HG03196 (cell line): Measurements from ENCODE around the gene BAIAP2L2.

Experiments used
- ATAC-seq: cut with Tn5 transposase; IDR thresholded peaks from one replicate; pipeline ENCODE4 v1.9.1; 2021; ENCODE audit not compliant: unreplicated experiment

Gene BAIAP2L2

GRCh38 chr22:38107692-38108515 lies 2.6 kb downstream of the BAIAP2L2 start:
- no peak for ATAC-seq

GRCh38 chr22:38106814-38107578 lies 3.5 kb downstream of the BAIAP2L2 start:
- ATAC-seq, result no peak

GRCh38 chr22:38104084-38104483 lies 6.4 kb downstream of the BAIAP2L2 start:
- no peak for ATAC-seq

- ATAC-seq, result no peak
These were observed 6.8 kb downstream of the BAIAP2L2 start for GRCh38 chr22:38103641-38104040.

- no peak for ATAC-seq
These were observed 11.9 kb downstream of the BAIAP2L2 start for GRCh38 chr22:38098410-38099249.

GRCh38 chr22:38097557-38098409 lies 12.7 kb downstream of the BAIAP2L2 start:
- ATAC-seq, result no peak

GRCh38 chr22:38097058-38097457 lies 13.4 kb downstream of the BAIAP2L2 start:
- ATAC-seq, result no peak

GRCh38 chr22:38089474-38089851 lies 21.0 kb downstream of the BAIAP2L2 start:
- no peak for ATAC-seq

GRCh38 chr22:38088629-38089473 lies 21.6 kb downstream of the BAIAP2L2 start:
- no peak for ATAC-seq

GRCh38 chr22:38087855-38088254 lies 22.6 kb downstream of the BAIAP2L2 start:
- ATAC-seq, result no peak

GRCh38 chr22:38086942-38087341 lies 23.5 kb downstream of the BAIAP2L2 start:
- ATAC-seq, result no peak

GRCh38 chr22:38086001-38086845 lies 24.3 kb downstream of the BAIAP2L2 start:
- no peak for ATAC-seq

GRCh38 chr22:38085501-38085900 lies 25.0 kb downstream of the BAIAP2L2 start:
- no peak for ATAC-seq

- ATAC-seq, result no peak
These were observed 25.4 kb downstream of the BAIAP2L2 start for GRCh38 chr22:38085056-38085455.

- no peak for ATAC-seq
These were observed 26.4 kb downstream of the BAIAP2L2 start, which contains the start of gene SLC16A8 for GRCh38 chr22:38083931-38084631. Gene SLC16A8, minus strand, starts transcription at chr22:38084184. Its CDS starts 1,311 bp downstream, at chr22:38082873.

GRCh38 chr22:38082986-38083710 lies 27.3 kb downstream of the BAIAP2L2 start:
- ATAC-seq, result no peak
